ENCODE results near the gene MAP4. TPM values are rescaled to one million over a fixed set of nuclear protein-coding genes. Genes with fewer than 3 reads are reported as not detected.
A peak's percentile ranks its signal among the peaks of the same experiment; 100 is the strongest.
"Not testable (repeated sequence)": the region's sequence is repeated elsewhere in the genome, so short reads cannot be mapped to it uniquely, and the experiment has no call there.

The MAP4 gene
- total RNA-seq, 1 donor from 2014 or later: 54.6 TPM

- Histone ChIP-seq H2AFZ (replicated peaks) (no peak overlapping the region), H4K20me1 (ENCODE audit: low read depth) (peaks cover 37% of the 10 kb centered on the region), H3K27me3 (no peaks in the 10 kb centered on the region), H3K27ac (no peak overlapping the region), H3K4me2 (no peak overlapping the region), H3K9ac (no peak overlapping the region), H3K79me2 (ENCODE audit: low read depth) (peaks cover 33% of the 10 kb centered on the region), H3K4me3 (no peak overlapping the region), H3F3A (ENCODE audit: low read depth) (peaks cover 8% of the 10 kb centered on the region), H3K9me3 (ENCODE audit: low read depth) (no peaks in the 10 kb centered on the region), H3K4me1 (no peaks in the 10 kb centered on the region), H3K36me3 (peaks cover 4% of the 10 kb centered on the region)
- H3K27me3 Mint-ChIP-seq (ENCODE audit: insufficient read depth, low read depth): no peaks in the 10 kb centered on the region
- no peak for DNase-seq (ENCODE audit: low spot score)
- H3K27ac Mint-ChIP-seq: no peak overlapping the region
- H3K9me3 Mint-ChIP-seq: no peaks in the 10 kb centered on the region
- peaks cover 40% of the 10 kb centered on the region for H3K36me3 Mint-ChIP-seq
- H3K4me1 Mint-ChIP-seq: no peaks in the 10 kb centered on the region
- TF ChIP-seq EZH2phosphoT487 (IDR thresholded peaks at IDR 0.05): no peak
- TF ChIP-seq CTCF (IDR thresholded peaks at IDR 0.05): no peak
- H3K4me3 Mint-ChIP-seq: no peak overlapping the region
Measured at GRCh38 chr3:47841786-47842349, 174.3 kb downstream of the MAP4 start.

- no peak overlapping the region for H3K9ac ChIP-seq
- H3K4me1 ChIP-seq: no peaks in the 10 kb centered on the region
- H3K4me1 Mint-ChIP-seq: no peaks in the 10 kb centered on the region
- H3F3A ChIP-seq (ENCODE audit: low read depth): peaks cover 32% of the 10 kb centered on the region
- no peaks in the 10 kb centered on the region for H3K27me3 Mint-ChIP-seq (ENCODE audit: insufficient read depth, low read depth)
- H3K36me3 Mint-ChIP-seq: peaks cover 40% of the 10 kb centered on the region
- peaks cover 45% of the 10 kb centered on the region for H4K20me1 ChIP-seq (ENCODE audit: low read depth)
- H3K36me3 ChIP-seq: peaks cover 4% of the 10 kb centered on the region
- no peaks in the 10 kb centered on the region for H3K27me3 ChIP-seq
- no peak overlapping the region for H3K27ac ChIP-seq
- H3K9me3 ChIP-seq (ENCODE audit: low read depth): no peaks in the 10 kb centered on the region
- no peak overlapping the region for H3K27ac Mint-ChIP-seq
- no peaks in the 10 kb centered on the region for H3K9me3 Mint-ChIP-seq
- no peak for DNase-seq (ENCODE audit: low spot score)
- TF ChIP-seq CTCF (IDR thresholded peaks at IDR 0.05) (no peak), EZH2 (IDR thresholded peaks at IDR 0.05) (no peak), EZH2phosphoT487 (IDR thresholded peaks at IDR 0.05) (no peak)
- no peak overlapping the region for H3K4me3 Mint-ChIP-seq
- H3K4me3 ChIP-seq: no peak overlapping the region
- no peak overlapping the region for H3K4me2 ChIP-seq
- H3K79me2 ChIP-seq (ENCODE audit: low read depth): peaks cover 33% of the 10 kb centered on the region
- H2AFZ ChIP-seq (replicated peaks): no peak overlapping the region
Measured at GRCh38 chr3:47838503-47838902, 177.7 kb downstream of the MAP4 start.

- peaks cover 33% of the 10 kb centered on the region for H3K79me2 ChIP-seq (ENCODE audit: low read depth)
- no peak overlapping the region for H2AFZ ChIP-seq (replicated peaks)
- TF ChIP-seq CTCF (IDR thresholded peaks at IDR 0.05): no peak
- no peak for TF ChIP-seq EZH2 (IDR thresholded peaks at IDR 0.05)
- TF ChIP-seq EZH2phosphoT487 (IDR thresholded peaks at IDR 0.05): no peak
- peak overlapping the region; percentile 41 for H3K27ac ChIP-seq
- peaks cover 8% of the 10 kb centered on the region for H3K36me3 ChIP-seq
- no peaks in the 10 kb centered on the region for H3K27me3 ChIP-seq
- H3K9me3 ChIP-seq (ENCODE audit: low read depth): no peaks in the 10 kb centered on the region
- Mint-ChIP-seq H3K4me1 (no peaks in the 10 kb centered on the region), H3K4me3 (no peak overlapping the region), H3K36me3 (peaks cover 35% of the 10 kb centered on the region), H3K9me3 (no peaks in the 10 kb centered on the region), H3K27me3 (ENCODE audit: insufficient read depth, low read depth) (no peaks in the 10 kb centered on the region), H3K27ac (peak overlapping the region; percentile 66)
- peaks cover 37% of the 10 kb centered on the region for H3F3A ChIP-seq (ENCODE audit: low read depth)
- peaks cover 41% of the 10 kb centered on the region for H4K20me1 ChIP-seq (ENCODE audit: low read depth)
- no peak overlapping the region for H3K4me3 ChIP-seq
- H3K9ac ChIP-seq: no peak overlapping the region
- H3K4me1 ChIP-seq: no peaks in the 10 kb centered on the region
- no peak overlapping the region for H3K4me2 ChIP-seq
- DNase-seq (ENCODE audit: low spot score): no peak
Measured at GRCh38 chr3:47836986-47837385, 179.2 kb downstream of the MAP4 start.

- not testable (repeated sequence) for DNase-seq (ENCODE audit: low spot score); H3K4me3 Mint-ChIP-seq; H3K27ac Mint-ChIP-seq; H3K4me1 ChIP-seq; H3K9ac ChIP-seq; H3K9me3 Mint-ChIP-seq; H3K4me2 ChIP-seq; H3K27me3 ChIP-seq; H3K27ac ChIP-seq; H2AFZ ChIP-seq (replicated peaks); H3K4me3 ChIP-seq; H3K27me3 Mint-ChIP-seq (ENCODE audit: insufficient read depth, low read depth); H3K9me3 ChIP-seq (ENCODE audit: low read depth)
- H3K36me3 ChIP-seq: peaks cover 19% of the 10 kb centered on the region
- peaks cover 19% of the 10 kb centered on the region for H3F3A ChIP-seq (ENCODE audit: low read depth)
- Mint-ChIP-seq H3K36me3 (peaks cover 28% of the 10 kb centered on the region), H3K4me1 (peaks cover 16% of the 10 kb centered on the region)
- peaks cover 23% of the 10 kb centered on the region for H4K20me1 ChIP-seq (ENCODE audit: low read depth)
- H3K79me2 ChIP-seq (ENCODE audit: low read depth): peaks cover 34% of the 10 kb centered on the region
Measured at GRCh38 chr3:47829482-47829881, 186.7 kb downstream of the MAP4 start.

Measured in neural progenitor cell (in vitro differentiated cells).